ENCODE results near the gene C14orf93.
A peak's percentile ranks its signal among the peaks of the same experiment; 100 is the strongest.

Gene C14orf93, protein sequence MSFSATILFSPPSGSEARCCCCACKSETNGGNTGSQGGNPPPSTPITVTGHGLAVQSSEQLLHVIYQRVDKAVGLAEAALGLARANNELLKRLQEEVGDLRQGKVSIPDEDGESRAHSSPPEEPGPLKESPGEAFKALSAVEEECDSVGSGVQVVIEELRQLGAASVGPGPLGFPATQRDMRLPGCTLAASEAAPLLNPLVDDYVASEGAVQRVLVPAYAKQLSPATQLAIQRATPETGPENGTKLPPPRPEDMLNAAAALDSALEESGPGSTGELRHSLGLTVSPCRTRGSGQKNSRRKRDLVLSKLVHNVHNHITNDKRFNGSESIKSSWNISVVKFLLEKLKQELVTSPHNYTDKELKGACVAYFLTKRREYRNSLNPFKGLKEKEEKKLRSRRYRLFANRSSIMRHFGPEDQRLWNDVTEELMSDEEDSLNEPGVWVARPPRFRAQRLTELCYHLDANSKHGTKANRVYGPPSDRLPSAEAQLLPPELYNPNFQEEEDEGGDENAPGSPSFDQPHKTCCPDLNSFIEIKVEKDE

GRCh38 chr14:23009939-23010726 is at the start of gene C14orf93:
C14orf93 (minus strand) TSS chr14:23010143; CDS start chr14:22999023, 11,120 bp downstream.
- in situ Hi-C loops (cut with MboI; ENCODE audit: low sequenced_read_pairs, unreplicated experiment): no loop called here
- peak; percentile 92 for DNase-seq (ENCODE audit: low spot score)
- TF ChIP-seq, protein P1, sequence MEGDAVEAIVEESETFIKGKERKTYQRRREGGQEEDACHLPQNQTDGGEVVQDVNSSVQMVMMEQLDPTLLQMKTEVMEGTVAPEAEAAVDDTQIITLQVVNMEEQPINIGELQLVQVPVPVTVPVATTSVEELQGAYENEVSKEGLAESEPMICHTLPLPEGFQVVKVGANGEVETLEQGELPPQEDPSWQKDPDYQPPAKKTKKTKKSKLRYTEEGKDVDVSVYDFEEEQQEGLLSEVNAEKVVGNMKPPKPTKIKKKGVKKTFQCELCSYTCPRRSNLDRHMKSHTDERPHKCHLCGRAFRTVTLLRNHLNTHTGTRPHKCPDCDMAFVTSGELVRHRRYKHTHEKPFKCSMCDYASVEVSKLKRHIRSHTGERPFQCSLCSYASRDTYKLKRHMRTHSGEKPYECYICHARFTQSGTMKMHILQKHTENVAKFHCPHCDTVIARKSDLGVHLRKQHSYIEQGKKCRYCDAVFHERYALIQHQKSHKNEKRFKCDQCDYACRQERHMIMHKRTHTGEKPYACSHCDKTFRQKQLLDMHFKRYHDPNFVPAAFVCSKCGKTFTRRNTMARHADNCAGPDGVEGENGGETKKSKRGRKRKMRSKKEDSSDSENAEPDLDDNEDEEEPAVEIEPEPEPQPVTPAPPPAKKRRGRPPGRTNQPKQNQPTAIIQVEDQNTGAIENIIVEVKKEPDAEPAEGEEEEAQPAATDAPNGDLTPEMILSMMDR (IDR thresholded peaks at IDR 0.05; ENCODE audit: borderline replicate concordance, control extremely low read depth, extremely low read depth, insufficient read depth, missing control alignments): no peak

- TF ChIP-seq, protein P1 (IDR thresholded peaks at IDR 0.05; ENCODE audit: borderline replicate concordance, control extremely low read depth, extremely low read depth, insufficient read depth, missing control alignments): no peak
- in situ Hi-C loops (cut with MboI; ENCODE audit: low sequenced_read_pairs, unreplicated experiment): no loop called here
- DNase-seq (ENCODE audit: low spot score): peak; percentile 32
Measured at GRCh38 chr14:23058654-23059504, 48.9 kb upstream of the C14orf93 start.

- in situ Hi-C loops (cut with MboI; ENCODE audit: low sequenced_read_pairs, unreplicated experiment): no loop called here
- peak; percentile 92 for DNase-seq (ENCODE audit: low spot score)
- TF ChIP-seq, protein P1 (IDR thresholded peaks at IDR 0.05; ENCODE audit: borderline replicate concordance, control extremely low read depth, extremely low read depth, insufficient read depth, missing control alignments): peak; percentile 94
Measured at GRCh38 chr14:23057757-23058653, 48.1 kb upstream of the C14orf93 start.

GRCh38 chr14:23056956-23057756 is 47.2 kb upstream of the C14orf93 start, which contains the start of gene CDH24:
CDH24 (minus strand) TSS chr14:23057520; CDS start chr14:23055733, 1,787 bp downstream.
- in situ Hi-C loops (cut with MboI; ENCODE audit: low sequenced_read_pairs, unreplicated experiment): no loop called here
- TF ChIP-seq, protein P1 (IDR thresholded peaks at IDR 0.05; ENCODE audit: borderline replicate concordance, control extremely low read depth, extremely low read depth, insufficient read depth, missing control alignments): no peak
- DNase-seq (ENCODE audit: low spot score): peak; percentile 90

DNA sequence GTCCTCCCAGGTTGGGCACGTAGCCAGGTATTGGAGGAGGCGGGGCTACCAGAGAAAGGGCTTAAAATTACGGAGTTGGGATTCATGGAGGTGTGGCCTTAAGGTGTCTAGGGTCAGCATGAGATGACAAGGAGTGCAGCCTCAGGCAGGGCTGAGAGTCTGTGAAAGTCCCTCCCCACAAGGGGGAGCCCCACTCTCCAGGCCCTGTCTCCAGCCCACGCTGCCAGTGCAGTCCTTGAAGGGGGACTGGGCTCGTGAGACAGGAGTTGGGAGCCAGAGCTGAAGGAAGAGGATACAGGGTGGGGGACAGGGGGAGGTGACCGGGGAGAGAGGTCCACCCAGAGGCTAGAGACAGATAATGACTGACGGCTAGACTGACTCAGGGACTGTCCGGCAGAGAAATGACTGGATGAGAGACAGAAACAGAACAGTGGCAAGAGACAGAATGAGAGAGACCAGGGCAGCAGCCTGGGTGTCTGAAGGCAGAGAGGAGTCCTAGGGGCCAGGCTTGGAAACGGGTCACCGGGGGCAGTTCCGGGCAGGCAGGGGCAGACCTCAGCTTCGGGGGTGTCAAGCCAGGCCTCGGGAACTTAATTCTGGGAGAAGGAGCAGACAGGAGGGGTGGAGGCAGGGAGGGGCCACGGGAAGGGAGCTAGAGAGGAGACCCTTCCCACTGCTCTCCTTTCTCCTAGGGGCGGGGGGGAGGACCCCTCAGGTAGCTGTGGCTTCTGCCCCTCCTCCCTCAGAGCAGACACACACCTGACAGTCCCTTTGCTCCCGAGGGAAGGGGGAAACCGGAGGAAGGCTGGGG is 46.4 kb upstream of the C14orf93 start:
- in situ Hi-C loops (cut with MboI; ENCODE audit: low sequenced_read_pairs, unreplicated experiment): no loop called here
- DNase-seq (ENCODE audit: low spot score): peak; percentile 91

More for the DNA sequence above, 46.4 kb upstream of the C14orf93 start:
- TF ChIP-seq, protein P1 (IDR thresholded peaks at IDR 0.05; ENCODE audit: borderline replicate concordance, control extremely low read depth, extremely low read depth, insufficient read depth, missing control alignments): peak; percentile 73
